NCI-H526 treated with DMSO at 0.1 percent for 48 hours (cell line): ENCODE measurements around the gene WIPF2.

Experiments
- DNase-seq: peaks from one replicate; lab custom pipeline; 2025; lab: John Stamatoyannopoulos, UW

The WIPF2 gene

DNA sequence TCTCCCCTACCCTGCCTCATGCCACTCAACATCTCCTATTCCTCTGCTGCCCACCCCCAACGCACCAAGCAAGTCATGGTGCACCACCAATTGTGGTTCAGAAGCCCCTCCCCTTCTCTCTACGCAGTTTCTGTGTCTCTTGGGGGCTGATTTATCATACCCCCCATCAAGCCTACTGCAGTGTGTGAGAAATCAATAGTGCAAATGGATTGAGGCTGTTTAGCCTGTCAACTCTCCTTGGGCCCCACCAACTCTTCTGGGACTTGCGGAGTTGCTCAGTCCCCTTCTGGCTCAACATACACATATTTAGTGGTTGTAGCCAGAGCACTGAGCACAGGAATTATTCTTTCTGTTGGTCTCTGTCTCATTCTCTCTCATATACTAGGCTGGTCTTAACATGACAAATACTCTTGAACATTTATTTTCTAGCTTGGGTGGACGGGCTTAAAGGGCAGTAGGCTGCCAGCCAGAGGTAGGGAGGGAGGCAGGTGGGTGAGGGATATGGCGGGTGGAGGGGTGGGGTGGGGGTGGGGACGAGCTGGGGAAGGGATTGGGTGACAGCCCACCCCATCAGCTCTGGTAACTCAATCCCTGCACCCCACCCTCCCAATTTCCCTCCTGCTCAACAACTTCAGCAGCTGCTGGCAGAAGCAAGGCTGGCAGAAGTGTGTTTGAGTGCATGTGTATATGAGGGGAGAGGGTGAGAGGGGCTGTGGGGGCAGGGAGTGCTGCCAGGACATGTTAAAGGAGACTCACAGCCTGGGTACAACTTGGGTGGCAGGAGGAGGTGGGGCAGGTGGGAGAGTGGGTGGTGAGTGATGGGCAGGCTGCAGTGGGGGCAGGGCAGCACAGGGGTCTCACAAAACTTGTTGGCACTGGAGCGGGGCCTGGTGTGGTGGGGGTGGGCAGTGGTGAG, 94.8 kb downstream of the WIPF2 start:
- no peak for DNase-seq

DNA sequence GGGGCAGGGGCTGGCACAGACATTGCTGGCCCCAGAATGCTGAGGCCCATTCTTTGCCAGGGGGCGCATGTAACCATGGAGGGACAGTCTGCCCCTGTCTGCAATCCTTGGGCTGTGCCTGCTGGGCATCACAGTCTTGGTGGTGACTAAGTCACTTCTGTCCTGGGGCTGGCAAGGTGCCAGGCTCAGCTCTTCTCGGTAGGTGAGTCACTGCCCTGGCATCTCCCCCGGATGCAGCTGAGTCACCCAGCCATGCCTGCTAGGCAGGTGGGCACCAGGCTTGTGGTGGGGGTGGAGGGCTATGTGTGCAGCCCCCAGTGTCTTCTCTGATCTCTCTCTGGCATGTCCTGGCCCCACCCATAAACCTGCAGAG, 95.5 kb downstream of the WIPF2 start:
- no peak for DNase-seq

DNA sequence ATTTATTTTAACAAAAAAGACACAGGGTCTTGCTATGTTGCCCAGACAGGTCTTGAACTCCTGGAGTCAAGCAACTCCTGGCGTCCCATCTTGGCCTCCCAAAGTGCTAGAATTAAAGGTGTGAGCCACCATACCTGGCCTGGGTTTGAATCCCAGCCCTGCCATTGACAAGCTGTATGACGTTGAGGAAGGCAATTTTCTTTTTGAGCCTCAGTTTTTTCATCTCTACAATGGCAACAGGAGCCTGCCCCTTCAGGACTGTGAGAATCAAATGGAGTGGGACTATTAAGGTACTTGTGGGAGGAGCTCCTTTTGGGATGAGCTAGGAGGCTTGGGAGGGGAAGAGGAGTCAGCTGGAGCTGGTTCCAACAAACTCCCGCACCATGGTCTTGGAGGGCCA, 96.1 kb downstream of the WIPF2 start:
- DNase-seq = no peak

DNA sequence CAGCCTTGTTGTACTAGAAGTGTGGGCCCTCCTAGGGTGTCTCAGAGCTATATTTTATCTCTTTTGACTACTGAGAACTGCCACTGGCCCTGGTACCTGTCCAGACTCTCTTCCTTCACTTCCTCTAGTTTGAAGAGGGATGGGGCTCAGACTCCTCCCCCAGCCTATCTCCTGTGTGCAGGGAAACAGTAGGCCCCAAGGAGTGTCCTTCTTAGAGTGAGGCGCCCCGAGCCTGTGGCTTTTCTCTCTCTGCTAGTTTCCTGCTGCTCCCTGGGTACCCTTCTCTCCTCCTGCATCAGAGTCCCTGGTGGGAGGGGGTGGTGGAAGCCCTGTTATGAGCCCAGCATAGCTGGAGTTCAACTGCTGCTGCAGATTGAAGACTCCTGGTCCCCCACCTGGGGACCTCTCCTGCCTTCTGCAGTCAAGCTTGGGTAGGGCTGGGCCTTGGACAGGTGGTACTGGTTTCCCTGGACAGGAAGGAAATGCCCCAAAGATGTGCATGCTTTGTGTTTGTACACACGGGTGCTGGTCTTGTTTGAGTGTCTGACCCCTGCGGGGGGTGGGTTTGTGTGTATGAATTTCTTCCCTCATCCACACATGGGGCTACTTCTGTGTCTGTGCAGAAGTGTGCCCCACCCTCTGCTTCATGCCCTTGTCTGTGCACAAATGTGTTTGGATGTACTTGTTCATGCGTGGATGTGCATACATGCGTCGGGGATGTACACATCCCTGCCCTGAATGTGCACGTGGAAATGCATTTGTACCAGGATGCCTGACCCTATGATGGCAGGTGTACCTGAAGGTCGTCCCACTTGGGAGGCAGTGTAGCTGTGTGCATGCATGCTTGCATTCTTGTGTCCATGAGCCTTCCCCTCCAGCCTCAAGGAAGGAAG, 96.8 kb downstream of the WIPF2 start:
- no peak for DNase-seq

DNA sequence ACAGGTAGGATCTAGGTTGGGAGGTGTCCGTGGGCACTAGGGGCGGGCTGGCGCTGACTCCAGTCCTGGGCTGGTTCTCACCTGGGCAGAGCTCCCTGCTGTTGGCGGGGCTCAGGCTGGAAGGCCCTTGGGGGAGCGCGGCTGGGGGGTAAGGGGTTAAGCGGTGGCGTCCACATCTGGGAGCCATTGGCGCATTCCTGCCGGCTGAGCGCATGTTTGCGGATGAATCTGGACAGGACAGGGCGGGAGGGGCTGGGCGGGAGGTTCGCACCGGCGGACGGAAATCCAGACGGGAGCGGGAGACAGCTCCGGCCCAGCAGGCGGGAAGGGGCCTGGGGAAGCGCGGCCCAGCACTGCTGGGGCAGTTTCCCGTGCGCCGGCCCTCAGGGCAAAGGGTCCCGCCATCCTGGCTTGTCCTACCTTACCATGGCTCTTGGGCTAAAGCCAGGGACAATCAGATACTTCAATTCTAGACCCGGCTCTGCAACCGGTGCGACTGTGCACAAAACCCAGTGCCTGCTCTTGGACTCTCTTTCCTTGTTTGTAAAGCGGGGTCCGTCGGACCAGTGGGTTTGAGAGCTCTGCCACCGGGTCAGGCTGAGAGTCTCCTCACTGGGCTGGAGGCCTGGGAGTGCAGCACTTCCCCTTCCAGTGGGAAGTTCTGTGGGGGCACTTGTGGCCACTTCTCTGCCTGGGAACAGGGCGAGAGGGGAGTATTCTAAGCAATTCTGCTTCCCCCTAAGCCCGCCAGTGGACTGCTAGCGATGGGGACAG, 97.7 kb downstream of the WIPF2 start:
- DNase-seq = peak; percentile 10

DNA sequence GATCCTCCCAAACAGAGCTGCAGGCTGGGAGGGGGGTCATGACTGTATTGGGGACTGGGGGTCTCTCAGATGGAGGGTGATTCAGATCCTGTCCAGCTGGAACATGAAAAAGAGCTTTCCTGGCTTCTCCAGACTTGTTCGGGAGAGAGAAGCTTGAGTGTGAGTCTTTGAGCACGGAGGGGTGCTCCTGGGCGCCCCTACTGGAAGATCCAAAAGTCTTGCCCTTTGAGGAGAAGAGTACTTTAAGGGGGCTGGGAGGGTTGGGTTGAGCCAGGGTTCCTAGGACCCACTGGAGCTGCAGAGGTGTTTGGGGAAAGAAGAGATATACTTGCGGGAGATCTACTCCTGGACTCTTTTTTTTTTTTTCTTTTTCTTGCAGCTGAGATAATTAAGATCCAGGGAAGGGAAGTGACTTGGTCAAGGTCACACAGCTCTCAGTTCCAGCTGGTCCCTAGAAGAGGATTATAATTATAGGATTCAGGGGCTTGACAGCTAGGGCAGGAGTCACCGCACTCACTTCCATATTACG, 98.3 kb downstream of the WIPF2 start:
- DNase-seq = no peak

DNA sequence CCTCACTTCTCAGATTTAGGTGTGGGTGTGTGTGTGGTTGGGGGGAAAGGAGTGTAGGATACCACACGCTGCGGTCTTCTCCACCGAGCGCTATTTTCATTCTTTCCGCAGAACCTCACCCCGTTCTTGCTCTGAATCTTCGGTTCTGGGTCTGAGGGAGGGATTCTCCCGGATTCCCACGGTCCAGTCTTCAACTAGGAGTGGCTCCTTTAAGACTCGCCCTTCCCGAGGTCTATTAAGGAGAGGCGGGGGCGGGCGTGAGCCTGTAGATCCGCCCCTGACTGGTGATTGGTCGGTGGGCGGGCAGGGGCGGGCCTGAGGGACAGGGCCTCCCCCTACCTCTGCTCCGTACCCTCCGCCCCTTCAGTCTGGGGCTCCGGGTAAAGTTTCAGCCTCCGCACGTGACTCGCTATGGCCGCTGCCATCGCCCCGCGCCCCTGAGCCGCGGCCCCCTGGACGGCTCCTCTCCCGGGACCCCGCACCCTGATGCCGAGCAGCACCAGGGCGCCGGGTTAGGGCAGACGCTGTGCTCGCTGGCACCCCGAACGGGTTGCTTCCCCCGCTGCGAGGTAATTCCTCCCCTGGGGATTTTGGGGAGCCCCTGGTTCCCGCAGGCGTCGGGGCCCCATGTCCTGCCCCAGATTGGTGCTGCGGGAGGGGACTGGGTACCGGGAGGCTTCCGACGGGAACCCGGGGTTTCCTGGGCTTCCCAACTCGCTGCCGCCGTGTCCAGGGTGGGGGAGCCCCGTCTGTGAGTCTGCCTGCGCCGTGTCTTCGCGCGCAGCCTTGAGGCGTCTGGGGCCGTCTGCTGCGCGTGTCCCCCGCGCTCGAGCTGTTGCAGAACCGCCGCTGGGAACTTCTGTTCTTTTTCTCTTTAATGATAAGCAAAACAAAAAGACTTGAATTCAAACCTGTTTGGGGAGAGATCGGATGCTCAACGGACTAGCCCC, 99.1 kb downstream of the WIPF2 start:
- DNase-seq = peak; percentile 82

DNA sequence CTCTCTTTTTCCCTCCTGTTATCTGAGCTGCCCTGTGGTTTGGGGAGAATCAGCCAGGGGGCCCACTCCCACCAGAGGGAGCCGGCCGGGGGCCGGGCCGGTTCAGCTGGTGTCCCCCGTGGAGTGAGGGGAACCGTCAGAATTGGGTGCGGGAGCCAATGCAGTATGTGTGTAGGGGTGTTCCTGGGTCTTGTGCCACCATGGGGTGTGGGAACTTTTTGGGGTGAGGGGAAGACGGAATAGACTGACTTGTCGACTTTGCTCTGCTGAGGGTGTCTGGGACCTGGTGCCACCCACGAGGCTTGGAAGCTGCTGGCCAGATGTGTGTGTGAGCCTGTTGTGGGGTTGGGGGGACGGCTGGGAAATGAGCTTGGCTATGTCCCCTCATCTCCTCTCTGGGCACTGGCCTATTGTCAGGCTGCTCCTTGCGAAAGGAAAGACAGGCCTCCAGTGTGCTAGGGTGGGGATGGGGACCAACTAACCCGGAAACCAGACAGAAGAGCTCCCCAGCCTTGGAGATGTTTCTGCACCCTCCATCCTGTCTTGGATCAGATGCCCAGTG, 99.8 kb downstream of the WIPF2 start:
- no peak for DNase-seq

DNA sequence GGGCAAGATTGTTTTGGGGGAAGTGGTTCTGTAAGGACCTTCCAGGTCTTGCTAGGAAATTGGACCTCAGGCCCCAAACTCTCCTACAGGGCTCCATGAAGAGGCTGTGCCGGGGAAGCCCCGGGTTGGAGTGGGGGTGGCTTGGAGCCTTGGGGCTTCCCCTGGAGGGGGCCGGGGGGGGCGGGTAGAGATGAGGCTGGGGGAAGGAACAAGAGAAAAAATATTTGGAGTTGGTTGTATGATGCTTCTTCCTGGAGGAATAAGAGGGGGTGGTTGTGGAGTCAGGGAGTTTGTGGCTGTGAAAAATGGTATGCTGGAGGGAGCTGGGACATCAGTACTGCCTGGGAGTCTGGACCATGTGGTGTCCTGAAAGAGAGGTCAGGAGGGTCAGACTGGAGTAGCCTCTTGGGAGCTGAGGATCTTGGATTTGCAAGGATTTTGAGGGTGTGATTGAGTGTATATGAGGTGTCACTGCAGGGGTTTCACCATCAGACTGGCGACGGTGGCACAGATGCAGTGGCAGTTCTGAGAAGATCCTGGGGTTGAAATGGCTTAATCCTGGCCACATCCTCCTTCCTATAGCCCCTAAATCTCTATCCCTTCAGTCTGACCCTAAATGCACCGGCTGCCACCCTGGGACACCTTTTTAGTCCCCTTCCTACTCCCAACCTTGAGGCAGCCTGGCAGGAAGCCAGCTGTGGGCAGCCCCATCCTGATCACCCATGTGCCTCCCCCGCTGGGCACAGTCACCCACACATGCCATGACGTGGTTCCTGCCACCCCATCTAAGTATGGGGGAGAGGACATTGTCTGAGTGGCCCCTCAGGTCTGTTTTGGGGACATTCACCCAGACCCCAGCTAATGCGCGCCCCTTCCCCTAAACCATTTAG, 100.8 kb downstream of the WIPF2 start:
- DNase-seq = no peak

DNA sequence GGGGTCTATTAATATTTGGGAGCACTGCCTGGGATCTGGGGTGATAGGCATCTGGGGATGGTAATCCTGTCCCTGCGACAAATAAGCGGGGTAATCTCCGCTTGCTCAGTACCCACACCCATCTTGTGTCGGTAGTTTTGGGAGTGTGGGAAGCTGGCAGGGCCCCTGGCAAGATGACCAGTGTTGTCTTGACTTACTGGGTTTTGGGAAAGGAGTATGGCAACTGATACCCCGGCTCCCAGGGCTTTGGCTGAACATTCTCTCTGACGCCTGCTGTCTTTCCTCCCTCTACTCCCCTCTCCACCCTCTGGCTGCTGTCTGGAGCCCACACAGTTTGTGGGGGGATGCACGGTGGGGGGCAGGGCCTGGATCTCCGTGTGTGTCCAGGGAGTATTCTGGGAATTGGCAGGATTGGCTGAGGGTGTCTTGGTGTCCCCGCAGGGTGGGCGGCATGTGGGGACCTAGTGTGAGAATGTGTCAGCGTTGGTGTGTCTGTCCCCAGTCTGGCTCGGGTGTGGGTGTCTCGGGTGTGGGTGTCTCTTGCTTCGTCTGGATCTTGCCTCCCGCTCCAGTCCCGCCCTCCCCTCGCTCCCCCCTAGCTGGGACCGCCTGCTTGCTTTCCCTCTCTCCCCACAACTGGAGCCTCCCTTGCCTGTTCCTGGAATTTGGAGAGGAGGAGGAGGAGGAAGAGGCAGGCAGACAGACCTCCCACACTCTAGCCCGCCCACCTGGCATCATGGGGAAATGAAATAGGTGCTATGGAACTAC, 101.8 kb downstream of the WIPF2 start:
- DNase-seq = no peak

DNA sequence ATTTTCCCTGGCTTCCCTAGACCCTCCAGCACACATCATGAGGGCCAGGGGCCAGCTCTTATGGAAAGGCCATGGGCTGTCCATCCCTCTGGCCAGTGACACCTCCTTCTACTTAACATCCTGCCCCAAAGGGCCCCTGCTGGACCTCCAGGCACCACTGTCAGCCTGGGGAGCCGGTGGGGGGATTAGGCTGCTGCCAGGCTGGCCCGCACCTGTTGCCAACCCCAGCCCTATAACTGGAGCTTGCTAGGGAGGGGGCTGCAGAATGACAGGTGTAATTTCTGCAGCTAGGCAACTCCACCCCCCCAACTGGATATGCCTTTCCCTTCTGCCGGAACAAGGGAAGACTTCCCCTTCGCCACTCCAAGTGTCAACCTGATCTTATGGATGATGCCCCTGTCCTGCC, 102.4 kb downstream of the WIPF2 start:
- no peak for DNase-seq

DNA sequence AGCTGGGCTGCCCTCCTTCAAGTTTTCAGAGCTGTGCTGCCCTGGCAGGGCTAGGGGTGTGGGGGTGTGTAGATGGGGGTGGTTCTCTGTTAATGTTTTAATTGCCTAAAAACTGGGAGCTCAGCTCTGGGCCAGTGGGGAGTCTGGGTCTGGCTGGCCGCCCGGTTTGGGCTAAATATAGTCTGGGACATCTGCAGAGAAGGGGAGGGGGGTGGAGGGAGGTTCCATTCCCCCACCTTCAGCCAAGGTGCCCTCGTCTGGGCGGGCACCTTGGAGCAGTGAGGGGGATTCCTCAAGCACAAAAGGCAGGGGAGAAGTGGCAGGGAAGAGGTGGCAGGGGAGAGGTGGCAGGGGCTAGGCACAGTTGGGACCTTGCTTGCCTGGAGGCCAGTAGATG, 102.9 kb downstream of the WIPF2 start:
- DNase-seq = no peak

DNA sequence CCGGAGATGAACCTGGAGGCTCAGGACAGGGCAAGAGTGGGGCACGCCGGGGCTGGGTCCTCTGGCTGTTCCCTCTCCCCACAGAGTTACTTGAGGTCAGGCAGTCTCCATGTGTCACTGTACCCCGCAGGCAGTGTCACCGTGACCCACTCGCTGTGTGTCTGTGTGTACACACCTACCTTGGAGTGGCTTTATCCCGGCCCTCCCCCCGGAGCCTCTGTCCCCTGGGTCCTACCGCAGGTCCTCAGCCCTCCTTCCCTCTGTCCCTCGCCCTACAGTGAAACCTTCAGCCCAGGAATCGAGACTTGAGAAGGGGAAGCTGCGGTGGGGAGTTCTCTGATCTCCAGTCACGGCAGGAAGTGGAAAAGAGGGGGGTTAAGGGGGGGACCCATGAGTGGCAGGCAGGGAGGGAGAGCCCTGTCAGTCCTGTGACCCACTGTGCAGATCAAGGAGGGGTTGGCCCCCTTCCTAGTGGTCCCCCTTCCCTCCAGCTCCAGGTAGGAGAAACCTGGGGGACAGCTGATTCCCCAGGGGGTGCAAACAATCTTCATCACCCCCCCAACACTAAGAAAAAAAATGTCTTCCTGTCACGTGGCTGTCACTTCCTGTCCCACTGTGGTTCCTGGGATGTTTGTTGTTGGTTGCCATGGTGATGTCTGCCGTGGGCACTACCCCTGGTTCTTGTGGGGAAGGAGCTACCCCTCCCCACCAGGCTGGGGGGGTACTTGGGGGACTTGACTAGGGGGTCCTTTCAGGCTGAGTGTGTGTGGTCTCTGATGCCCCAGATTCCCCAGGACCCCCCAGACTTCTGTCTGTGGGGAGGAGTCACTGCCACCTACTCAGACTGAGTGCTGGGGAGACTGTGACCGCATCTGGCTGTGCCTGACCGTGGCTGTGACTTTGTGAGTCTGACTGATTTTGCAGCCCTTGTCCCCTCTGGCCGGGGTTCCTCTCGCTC, 103.5 kb downstream of the WIPF2 start:
- DNase-seq = no peak

DNA sequence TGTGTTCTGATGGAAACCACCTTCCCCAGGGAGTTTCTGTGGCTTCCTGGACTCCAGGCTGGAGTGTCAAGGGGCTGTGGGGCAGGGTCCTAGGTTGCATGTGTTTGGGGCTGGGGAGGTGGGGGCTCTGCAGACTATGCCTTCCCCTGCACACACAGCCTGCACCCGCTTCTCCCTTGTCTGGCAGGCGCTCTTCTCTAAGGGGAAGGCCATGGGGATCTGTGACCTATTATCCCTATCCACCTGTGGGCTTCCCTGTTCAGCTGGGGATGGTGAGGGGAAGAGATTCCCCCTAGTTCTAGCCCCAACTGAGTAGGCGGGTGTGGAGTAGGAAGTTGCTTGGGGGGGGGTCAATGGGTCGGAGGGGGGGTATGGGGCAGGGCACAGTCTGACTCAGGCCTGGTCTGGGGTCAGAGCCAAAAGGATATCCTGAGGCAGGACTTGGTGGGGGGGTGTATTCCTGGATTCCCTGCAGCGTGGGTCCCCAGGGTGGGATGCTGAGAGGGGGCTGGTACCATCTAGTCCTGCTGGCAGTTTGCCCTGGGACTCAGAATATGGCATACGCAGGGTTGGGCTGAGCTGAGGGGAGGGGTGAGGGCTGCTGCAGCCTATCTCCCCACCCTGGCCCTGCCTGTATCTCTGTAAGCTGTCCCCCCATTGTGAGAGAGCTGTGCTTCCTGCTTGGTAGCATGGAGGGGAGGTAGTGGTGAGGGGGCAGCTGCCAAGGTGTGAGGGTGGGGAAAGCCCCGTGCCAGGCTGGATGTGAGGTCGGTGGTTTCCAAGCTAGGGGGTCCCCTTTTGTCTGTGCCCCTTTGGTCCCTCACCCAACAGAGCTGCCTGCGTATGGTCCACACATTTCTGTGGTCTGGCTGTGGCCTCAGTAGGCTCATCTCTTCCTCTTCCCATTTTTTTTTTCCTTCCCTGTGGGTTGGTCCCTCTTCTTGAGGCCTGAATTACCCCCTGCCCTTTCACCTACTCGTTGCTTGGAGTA, 104.6 kb downstream of the WIPF2 start:
- DNase-seq = no peak

DNA sequence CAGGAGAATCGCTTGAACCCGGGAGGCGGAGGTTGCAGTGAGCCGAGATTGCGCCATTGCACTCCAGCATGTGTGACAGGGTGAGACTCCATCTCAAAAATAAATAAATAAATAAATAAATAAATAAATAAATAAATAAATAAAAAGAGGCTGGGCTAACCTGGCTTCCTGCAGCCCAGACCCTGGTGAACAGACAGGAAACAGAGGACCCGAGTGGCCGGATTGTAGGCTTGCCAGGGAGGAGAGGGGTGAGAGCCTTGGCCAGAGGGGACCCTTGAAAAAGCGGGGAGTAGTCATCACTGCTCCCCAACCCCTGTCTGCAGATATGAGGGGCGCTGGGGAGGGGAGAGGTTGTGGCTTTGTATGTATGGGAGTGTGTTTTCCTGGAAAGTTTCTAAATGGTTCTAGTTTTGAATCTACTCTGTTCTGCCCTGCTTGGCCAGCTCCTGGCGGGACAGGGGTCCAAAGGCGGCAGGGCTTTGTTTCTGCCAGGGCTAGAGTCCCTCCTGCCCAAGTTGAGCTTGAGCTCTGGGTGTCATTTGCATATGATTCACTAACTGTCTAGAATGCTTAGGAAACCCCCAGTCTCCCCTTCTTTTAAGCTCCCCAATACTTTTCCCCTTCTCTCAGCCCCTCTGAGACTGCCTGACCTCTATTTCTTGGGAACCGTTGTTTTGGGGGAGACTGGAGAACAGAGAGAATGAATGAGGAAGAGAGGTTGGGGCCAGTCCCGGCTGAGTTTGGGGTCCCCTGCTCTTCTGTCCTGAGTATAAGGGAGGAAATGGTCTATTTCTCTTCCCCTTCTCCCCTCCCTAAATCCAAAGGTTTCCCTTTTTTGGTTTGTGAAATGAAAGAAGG, 106.3 kb downstream of the WIPF2 start:
- DNase-seq = no peak
